Measurements from ENCODE around the gene SIAH2. TPM values are rescaled to one million over a fixed set of nuclear protein-coding genes. Genes with fewer than 3 reads are reported as not detected.

The SIAH2 gene
- total RNA-seq, 1 donor = 30.2 TPM

DNA sequence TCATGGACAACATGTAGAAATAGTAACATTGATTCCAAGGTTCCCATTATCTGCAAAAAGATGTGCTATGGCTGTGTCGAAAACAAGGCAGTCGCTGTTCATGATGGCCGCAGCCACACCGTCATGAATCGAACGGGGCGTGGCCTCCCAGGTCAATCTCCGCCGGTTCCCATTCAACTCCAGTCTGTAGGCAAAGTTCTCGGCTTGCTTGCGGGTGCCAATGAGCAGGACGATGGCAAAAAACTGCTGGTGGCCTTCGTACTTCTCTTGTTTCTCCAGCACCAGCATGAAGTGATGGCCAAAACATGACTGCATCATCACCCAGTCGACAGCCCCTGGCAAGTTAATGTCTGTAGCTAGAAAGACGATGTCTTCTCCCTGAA, 20.8 kb downstream of the SIAH2 start:
- no peak overlapping the region for H3K4me3 ChIP-seq (ENCODE audit: low read depth, low read length)
- TF ChIP-seq, protein P1, sequence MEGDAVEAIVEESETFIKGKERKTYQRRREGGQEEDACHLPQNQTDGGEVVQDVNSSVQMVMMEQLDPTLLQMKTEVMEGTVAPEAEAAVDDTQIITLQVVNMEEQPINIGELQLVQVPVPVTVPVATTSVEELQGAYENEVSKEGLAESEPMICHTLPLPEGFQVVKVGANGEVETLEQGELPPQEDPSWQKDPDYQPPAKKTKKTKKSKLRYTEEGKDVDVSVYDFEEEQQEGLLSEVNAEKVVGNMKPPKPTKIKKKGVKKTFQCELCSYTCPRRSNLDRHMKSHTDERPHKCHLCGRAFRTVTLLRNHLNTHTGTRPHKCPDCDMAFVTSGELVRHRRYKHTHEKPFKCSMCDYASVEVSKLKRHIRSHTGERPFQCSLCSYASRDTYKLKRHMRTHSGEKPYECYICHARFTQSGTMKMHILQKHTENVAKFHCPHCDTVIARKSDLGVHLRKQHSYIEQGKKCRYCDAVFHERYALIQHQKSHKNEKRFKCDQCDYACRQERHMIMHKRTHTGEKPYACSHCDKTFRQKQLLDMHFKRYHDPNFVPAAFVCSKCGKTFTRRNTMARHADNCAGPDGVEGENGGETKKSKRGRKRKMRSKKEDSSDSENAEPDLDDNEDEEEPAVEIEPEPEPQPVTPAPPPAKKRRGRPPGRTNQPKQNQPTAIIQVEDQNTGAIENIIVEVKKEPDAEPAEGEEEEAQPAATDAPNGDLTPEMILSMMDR (IDR thresholded peaks at IDR 0.05; ENCODE audit: insufficient read depth, low read depth, low read length) = no peak
- DNase-seq (ENCODE audit: low read depth) = no peak

DNA sequence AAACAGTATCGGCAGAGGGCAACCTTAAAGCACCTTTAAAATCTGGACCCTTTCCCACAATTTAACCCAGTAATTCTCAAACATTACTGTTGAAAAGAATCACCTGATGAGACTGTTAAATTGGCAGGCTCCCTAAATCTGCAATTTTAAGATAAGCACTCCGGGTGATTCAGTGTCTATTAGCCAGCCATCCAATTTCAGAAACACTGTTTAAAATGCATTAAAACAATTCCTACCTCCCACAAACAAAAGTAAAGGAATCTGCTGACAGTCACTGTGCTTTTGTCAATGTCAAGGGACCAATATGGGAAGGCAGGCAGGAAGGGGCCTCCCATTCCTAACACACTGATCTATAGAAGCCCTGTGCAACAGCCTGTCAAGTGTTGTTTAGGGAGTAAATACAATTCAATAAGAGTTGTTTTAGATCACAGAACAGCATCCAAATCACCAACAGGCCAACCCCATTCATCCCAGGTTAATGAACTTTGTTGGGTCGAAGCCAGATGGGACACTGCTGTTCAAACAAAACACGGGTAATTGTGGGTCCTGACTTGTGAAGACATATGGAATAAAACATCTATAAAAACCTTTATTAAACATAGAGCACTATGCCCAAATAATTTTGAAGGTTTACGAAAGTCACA, 21.4 kb downstream of the SIAH2 start:
- TF ChIP-seq, protein P1 (IDR thresholded peaks at IDR 0.05; ENCODE audit: insufficient read depth, low read depth, low read length) = no peak
- H3K4me3 ChIP-seq (ENCODE audit: low read depth, low read length) = no peak overlapping the region
- DNase-seq (ENCODE audit: low read depth) = no peak

DNA sequence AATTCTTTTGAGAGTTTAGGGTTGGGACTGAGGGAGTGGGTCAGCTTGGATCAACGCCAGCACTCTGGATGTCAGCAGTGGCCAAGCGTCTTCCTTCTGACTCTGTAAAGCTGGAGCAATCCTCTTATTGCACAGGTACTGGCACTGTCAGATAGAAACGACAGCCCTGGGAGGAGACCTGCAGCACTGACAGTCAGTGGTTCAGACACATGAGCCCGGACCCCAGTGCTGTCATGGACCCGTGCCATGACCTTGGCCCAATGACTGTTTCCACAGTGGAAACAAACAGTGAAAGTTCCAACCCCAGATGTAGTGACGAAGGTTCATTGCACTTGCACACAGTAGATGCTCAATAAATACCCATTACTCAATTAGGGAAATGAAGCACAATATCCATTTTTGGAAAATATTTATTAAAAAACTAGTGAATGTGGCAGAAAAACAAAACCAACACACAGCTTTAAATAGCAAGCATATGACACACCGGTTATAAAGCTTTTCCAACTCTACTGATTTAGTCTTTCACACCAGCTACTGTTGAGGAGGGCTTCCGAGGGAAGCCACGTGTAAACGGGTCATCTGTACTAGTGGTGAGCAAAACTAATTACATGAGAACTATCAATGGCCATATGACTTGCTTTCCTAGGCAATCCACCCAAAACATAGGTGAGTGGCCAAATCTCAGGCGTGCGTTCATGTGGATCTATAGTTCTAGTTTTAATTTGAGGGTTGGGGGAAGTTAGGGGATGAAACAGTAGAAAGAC, 22.1 kb downstream of the SIAH2 start:
- DNase-seq (ENCODE audit: low read depth) = no peak
- H3K4me3 ChIP-seq (ENCODE audit: low read depth, low read length) = no peak overlapping the region
- TF ChIP-seq, protein P1 (IDR thresholded peaks at IDR 0.05; ENCODE audit: insufficient read depth, low read depth, low read length) = no peak

DNA sequence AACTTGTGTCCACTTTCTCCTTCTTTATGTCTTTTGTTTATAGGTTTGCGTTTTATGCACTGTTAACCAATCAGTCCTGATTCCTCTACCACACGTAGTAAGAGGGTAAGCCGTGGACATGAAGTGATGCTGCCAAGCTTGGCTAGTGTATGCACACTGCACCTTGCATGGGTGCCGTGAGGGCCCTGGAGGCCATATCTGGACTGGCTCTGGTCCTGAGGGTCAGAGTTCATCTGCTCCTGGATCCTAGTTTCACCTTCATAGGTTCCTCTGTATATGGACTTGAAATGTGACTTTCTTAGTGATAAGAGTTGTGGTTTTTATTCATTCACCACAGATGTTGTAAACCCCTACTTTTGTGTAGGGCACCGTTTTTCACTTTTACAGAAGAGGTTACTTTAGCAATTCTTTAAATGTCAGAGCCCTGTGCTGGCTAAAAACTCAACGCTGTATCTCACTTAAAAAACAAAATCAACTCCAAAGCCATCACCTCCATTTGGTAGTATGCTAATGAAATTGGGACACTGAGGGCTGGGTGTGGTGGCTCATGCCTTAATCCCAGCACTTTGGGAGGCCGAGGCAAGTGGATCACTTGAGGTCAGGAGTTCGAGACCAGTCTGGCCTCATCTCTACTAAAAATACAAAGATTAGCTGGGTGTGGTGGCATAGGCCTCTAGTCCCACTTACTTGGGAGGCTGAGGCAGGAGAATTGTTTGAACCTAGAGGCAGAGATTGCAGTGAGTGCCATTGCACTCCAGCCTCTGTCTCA, 22.9 kb downstream of the SIAH2 start:
- TF ChIP-seq, protein P1 (IDR thresholded peaks at IDR 0.05; ENCODE audit: insufficient read depth, low read depth, low read length) = no peak
- DNase-seq (ENCODE audit: low read depth) = no peak
- H3K4me3 ChIP-seq (ENCODE audit: low read depth, low read length) = no peak overlapping the region

DNA sequence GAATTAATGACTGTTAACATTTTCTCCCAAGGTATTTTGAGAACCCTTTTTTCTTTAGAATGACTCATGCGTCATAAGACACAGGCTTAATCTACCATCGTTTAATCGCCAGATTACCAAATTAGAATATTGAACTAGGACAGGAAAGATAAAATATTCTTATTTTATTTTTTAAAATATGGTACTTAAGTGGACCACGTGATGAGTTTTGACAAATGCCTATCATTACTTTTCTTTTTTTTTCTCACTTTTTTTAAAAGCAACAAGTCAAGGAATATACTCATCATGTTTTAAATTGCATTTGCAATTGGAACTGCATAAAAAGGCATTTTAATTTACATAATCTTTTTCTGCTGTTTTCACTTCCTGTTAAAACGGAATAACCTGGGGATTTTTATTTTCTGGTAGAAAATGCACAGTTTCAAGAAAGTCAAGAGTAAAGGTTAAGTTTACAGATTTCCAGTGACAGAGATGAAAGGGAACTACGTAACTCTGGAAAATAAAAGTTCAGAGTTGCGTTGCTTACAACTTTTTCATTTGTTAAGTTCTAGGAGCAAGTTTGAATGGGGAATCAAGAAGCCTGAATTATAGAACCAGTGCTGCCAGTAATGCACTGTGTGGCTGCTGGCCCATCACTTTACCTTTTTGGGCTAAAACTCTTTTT, 23.6 kb downstream of the SIAH2 start:
- no peak overlapping the region for H3K4me3 ChIP-seq (ENCODE audit: low read depth, low read length)
- TF ChIP-seq, protein P1 (IDR thresholded peaks at IDR 0.05; ENCODE audit: insufficient read depth, low read depth, low read length) = no peak
- DNase-seq (ENCODE audit: low read depth) = no peak

DNA sequence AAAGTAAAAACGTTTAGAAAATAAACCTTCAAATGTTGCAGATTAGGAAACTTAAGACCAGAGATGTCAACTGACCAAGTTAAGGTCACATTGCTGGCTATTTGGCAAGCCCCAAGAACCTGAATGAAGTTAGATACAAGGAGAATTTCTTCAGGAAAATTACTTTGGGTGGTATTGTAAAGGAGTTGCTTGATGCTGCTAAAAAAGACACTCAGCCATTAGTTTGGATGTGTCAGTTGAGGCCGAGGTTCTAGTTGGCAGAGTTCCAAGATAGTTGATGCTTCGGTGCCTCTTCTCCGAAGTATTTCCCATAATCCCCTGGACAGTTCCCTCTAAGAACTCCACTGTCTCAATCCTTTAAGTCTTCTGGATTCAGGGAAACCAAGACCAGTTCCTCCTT, 24.3 kb downstream of the SIAH2 start:
- no peak overlapping the region for H3K4me3 ChIP-seq (ENCODE audit: low read depth, low read length)
- TF ChIP-seq, protein P1 (IDR thresholded peaks at IDR 0.05; ENCODE audit: insufficient read depth, low read depth, low read length) = no peak
- DNase-seq (ENCODE audit: low read depth) = no peak
